ENCODE results near the gene SIM2.

GRCh38 chr21:36722370-36723368 lies 23.8 kb downstream of the SIM2 start:
- no peak for TF ChIP-seq POLR2A (IDR thresholded peaks at IDR 0.05; ENCODE audit: low read length)
- TF ChIP-seq GATA1 (IDR thresholded peaks at IDR 0.05; ENCODE audit: low read depth, low read length) = no peak

Data from erythroblast (primary cell).